Measurements from ENCODE around the gene GVQW3. TPM values are rescaled to one million over a fixed set of nuclear protein-coding genes. Genes with fewer than 3 reads are reported as not detected.

GVQW3 gene
- total and polyA plus RNA-seq, 2 of the 8 experiments (the other 6 are each of a cell fraction or from before 2014, with no cell fraction given): 5.5 to 8.1 TPM

DNA sequence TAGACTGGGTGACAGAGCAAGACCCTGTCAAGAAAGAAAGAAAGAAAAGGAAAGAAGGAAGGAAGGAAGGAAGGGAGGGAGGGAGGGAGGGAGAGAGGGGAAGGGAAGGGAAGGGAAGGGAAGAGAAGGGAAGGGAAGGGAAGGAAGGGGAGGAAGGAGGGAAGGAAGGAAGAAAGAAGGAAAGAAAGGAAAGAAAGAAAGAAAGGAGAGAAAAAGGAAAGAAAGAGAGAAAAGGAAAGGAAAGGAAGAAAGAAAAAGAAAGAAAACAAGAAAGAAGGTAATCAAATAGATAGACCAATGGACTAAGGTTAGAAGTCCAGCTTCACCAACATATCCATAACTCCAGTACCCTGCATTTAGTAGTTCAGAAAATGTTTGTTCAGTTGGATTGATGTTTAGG lies 45.5 kb downstream of the GVQW3 start:
- no peak overlapping the region for H3K9ac ChIP-seq (replicated peaks in 1 of 4; ENCODE audit: extremely low read depth in 1 of 4, low read depth in 3 of 4, low read length in 3 of 4)
- TF ChIP-seq CBX5 (IDR thresholded peaks at IDR 0.05; ENCODE audit: low read depth, low read length): no peak
- TF ChIP-seq, protein P1, sequence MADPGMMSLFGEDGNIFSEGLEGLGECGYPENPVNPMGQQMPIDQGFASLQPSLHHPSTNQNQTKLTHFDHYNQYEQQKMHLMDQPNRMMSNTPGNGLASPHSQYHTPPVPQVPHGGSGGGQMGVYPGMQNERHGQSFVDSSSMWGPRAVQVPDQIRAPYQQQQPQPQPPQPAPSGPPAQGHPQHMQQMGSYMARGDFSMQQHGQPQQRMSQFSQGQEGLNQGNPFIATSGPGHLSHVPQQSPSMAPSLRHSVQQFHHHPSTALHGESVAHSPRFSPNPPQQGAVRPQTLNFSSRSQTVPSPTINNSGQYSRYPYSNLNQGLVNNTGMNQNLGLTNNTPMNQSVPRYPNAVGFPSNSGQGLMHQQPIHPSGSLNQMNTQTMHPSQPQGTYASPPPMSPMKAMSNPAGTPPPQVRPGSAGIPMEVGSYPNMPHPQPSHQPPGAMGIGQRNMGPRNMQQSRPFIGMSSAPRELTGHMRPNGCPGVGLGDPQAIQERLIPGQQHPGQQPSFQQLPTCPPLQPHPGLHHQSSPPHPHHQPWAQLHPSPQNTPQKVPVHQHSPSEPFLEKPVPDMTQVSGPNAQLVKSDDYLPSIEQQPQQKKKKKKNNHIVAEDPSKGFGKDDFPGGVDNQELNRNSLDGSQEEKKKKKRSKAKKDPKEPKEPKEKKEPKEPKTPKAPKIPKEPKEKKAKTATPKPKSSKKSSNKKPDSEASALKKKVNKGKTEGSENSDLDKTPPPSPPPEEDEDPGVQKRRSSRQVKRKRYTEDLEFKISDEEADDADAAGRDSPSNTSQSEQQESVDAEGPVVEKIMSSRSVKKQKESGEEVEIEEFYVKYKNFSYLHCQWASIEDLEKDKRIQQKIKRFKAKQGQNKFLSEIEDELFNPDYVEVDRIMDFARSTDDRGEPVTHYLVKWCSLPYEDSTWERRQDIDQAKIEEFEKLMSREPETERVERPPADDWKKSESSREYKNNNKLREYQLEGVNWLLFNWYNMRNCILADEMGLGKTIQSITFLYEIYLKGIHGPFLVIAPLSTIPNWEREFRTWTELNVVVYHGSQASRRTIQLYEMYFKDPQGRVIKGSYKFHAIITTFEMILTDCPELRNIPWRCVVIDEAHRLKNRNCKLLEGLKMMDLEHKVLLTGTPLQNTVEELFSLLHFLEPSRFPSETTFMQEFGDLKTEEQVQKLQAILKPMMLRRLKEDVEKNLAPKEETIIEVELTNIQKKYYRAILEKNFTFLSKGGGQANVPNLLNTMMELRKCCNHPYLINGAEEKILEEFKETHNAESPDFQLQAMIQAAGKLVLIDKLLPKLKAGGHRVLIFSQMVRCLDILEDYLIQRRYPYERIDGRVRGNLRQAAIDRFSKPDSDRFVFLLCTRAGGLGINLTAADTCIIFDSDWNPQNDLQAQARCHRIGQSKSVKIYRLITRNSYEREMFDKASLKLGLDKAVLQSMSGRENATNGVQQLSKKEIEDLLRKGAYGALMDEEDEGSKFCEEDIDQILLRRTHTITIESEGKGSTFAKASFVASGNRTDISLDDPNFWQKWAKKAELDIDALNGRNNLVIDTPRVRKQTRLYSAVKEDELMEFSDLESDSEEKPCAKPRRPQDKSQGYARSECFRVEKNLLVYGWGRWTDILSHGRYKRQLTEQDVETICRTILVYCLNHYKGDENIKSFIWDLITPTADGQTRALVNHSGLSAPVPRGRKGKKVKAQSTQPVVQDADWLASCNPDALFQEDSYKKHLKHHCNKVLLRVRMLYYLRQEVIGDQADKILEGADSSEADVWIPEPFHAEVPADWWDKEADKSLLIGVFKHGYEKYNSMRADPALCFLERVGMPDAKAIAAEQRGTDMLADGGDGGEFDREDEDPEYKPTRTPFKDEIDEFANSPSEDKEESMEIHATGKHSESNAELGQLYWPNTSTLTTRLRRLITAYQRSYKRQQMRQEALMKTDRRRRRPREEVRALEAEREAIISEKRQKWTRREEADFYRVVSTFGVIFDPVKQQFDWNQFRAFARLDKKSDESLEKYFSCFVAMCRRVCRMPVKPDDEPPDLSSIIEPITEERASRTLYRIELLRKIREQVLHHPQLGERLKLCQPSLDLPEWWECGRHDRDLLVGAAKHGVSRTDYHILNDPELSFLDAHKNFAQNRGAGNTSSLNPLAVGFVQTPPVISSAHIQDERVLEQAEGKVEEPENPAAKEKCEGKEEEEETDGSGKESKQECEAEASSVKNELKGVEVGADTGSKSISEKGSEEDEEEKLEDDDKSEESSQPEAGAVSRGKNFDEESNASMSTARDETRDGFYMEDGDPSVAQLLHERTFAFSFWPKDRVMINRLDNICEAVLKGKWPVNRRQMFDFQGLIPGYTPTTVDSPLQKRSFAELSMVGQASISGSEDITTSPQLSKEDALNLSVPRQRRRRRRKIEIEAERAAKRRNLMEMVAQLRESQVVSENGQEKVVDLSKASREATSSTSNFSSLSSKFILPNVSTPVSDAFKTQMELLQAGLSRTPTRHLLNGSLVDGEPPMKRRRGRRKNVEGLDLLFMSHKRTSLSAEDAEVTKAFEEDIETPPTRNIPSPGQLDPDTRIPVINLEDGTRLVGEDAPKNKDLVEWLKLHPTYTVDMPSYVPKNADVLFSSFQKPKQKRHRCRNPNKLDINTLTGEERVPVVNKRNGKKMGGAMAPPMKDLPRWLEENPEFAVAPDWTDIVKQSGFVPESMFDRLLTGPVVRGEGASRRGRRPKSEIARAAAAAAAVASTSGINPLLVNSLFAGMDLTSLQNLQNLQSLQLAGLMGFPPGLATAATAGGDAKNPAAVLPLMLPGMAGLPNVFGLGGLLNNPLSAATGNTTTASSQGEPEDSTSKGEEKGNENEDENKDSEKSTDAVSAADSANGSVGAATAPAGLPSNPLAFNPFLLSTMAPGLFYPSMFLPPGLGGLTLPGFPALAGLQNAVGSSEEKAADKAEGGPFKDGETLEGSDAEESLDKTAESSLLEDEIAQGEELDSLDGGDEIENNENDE (IDR thresholded peaks at IDR 0.05; ENCODE audit: insufficient replicate concordance, low read length): no peak

More for the DNA sequence above, 45.5 kb downstream of the GVQW3 start:
- H2BK12ac ChIP-seq (ENCODE audit: low read depth, low read length): no peak overlapping the region
- H3K79me2 ChIP-seq (ENCODE audit: control insufficient read depth in 1 of 2, insufficient read depth in 2 of 2, low read length in 2 of 2): no peaks in the 10 kb centered on the region
- H4K8ac ChIP-seq (ENCODE audit: extremely low read depth, insufficient read depth, low read length): no peak overlapping the region
- H3K4ac ChIP-seq (replicated peaks; ENCODE audit: insufficient read length, low read depth, low read length): no peak overlapping the region
- no peak overlapping the region for H2BK20ac ChIP-seq (ENCODE audit: low read length)
- no peaks in the 10 kb centered on the region for H4K20me1 ChIP-seq (replicated peaks in 1 of 2; ENCODE audit: control insufficient read depth in 1 of 2, insufficient read depth in 2 of 2, low read length in 2 of 2)
- H3K79me1 ChIP-seq (ENCODE audit: low read depth, low read length): no peaks in the 10 kb centered on the region
- H2AFZ ChIP-seq (ENCODE audit: low read length): no peak overlapping the region
- H3K36me3 ChIP-seq (ENCODE audit: control insufficient read depth in 2 of 4, insufficient read depth in 4 of 4, low read length in 3 of 4): no peaks in the 10 kb centered on the region
- H3K14ac ChIP-seq (ENCODE audit: insufficient read length): no peak overlapping the region
- H3K56ac ChIP-seq (replicated peaks; ENCODE audit: insufficient read length, low read depth, low read length): no peak overlapping the region
- no peaks in the 10 kb centered on the region for H3K4me1 ChIP-seq (replicated peaks in 1 of 4; ENCODE audit: control insufficient read depth in 3 of 4, insufficient read depth in 4 of 4, low read length in 3 of 4)
- H2BK120ac ChIP-seq (replicated peaks; ENCODE audit: low read depth, low read length): no peak overlapping the region
- no peak overlapping the region for H3K4me3 ChIP-seq (ENCODE audit: extremely low read depth in 1 of 4, insufficient read depth in 2 of 4, low read depth in 3 of 4, low read length in 4 of 4)
- no peak overlapping the region for H2BK5ac ChIP-seq (ENCODE audit: low read depth, low read length)
- DNase-seq (ENCODE audit: low read depth in 1 of 2, low spot score in 2 of 2) (no peak), FAIRE-seq (no peak)
- no peak overlapping the region for H4K91ac ChIP-seq (replicated peaks; ENCODE audit: insufficient read length, low read length)
- no peak overlapping the region for H3K23ac ChIP-seq (ENCODE audit: insufficient read length)
- POLR2A ChIA-PET (ENCODE audit: partially characterized antibody): no interaction called here
- no peak overlapping the region for H4K5ac ChIP-seq (ENCODE audit: insufficient read length, low read depth, low read length)
- H3K4me2 ChIP-seq (ENCODE audit: insufficient read depth in 1 of 2, low read depth in 2 of 2, low read length in 2 of 2): no peak overlapping the region
- H2BK15ac ChIP-seq (ENCODE audit: low read length): no peak overlapping the region
- no peaks in the 10 kb centered on the region for H3K23me2 ChIP-seq (ENCODE audit: low read depth, low read length)
- H3K27me3 ChIP-seq (replicated peaks in 1 of 4; ENCODE audit: control insufficient read depth in 3 of 4, extremely low read depth in 1 of 4, insufficient read depth in 3 of 4, low read length in 3 of 4): no peaks in the 10 kb centered on the region; a peak in 1 of 7 replicates
- H3K18ac ChIP-seq (ENCODE audit: extremely low read depth, low read length): no peak overlapping the region
- no peak overlapping the region for H2AK5ac ChIP-seq (ENCODE audit: low read depth, low read length)
- CTCF ChIA-PET (ENCODE audit: partially characterized antibody): interaction anchor here (1.3 kb wide), 1 partner anchor 11 kb away, joined by 3 read pairs; no protein-coding TSS in a partner anchor
- no peaks in the 10 kb centered on the region for H3K9me3 ChIP-seq (ENCODE audit: insufficient read depth in 2 of 2, low read depth in 1 of 2, low read length in 1 of 2)
- no peak overlapping the region for H3K27ac ChIP-seq (ENCODE audit: low read depth, low read length)

Measured in H1 (cell line).